ENCODE data around the gene ATF2. TPM values are rescaled to one million over a fixed set of nuclear protein-coding genes. Genes with fewer than 3 reads are reported as not detected.

The ATF2 gene
- total and polyA plus RNA-seq, 2 of the 8 experiments (the other 6 are each of a cell fraction or from before 2014, with no cell fraction given) = 31.2 to 46.5 TPM

GRCh38 chr2:175167792-175168563 is at the start of gene ATF2 (continued):
- TF ChIP-seq KDM4A (IDR thresholded peaks at IDR 0.05; ENCODE audit: low read depth, low read length, severe bottlenecking) (peak; percentile 87), TBP (IDR thresholded peaks at IDR 0.05; ENCODE audit: low read depth, low read length) (peak; percentile 87), CTBP2 (IDR thresholded peaks at IDR 0.05; ENCODE audit: borderline replicate concordance, insufficient read depth, insufficient read length, low read length) (no peak), TAF1 (IDR thresholded peaks at IDR 0.05; ENCODE audit: low read depth, low read length) (peak; percentile 84), ATF3 (IDR thresholded peaks at IDR 0.05; ENCODE audit: insufficient read depth, low read depth, low read length) (no peak), EZH2 (IDR thresholded peaks at IDR 0.05; ENCODE audit: low read depth, low read length, severe bottlenecking) (no peak), SP4 (IDR thresholded peaks at IDR 0.05; ENCODE audit: low read length) (0 out of 2 replicates have a peak, but pooled peaks have one; percentile 16), SAP30 (IDR thresholded peaks at IDR 0.05; ENCODE audit: insufficient read depth, insufficient replicate concordance, low read length) (peak; percentile 4), KDM1A (IDR thresholded peaks at IDR 0.05; ENCODE audit: borderline replicate concordance, low read length) (peak; percentile 79; the same call in 1 of the 2 replicates), KDM5A (IDR thresholded peaks at IDR 0.05; ENCODE audit: low read length) (peak; percentile 36; the same call in 1 of the 2 replicates), BRCA1 (IDR thresholded peaks at IDR 0.05; ENCODE audit: low read depth, low read length) (peak; percentile 93), USF2 (IDR thresholded peaks at IDR 0.05; ENCODE audit: low read length) (peak; percentile 48), E2F6 (IDR thresholded peaks at IDR 0.05) (peak; percentile 9; the same call in 1 of the 2 replicates), EGR1 (IDR thresholded peaks at IDR 0.05; ENCODE audit: borderline replicate concordance, low read depth, low read length) (no peak), SRF (IDR thresholded peaks at IDR 0.05; ENCODE audit: low read depth, low read length) (no peak), PHF8 (conservative IDR thresholded peaks at IDR 0.05; ENCODE audit: low read depth, low read length) (peak; percentile 59), YY1 (IDR thresholded peaks at IDR 0.05; ENCODE audit: low read depth, low read length) (0 out of 2 replicates have a peak, but pooled peaks have one; percentile 35), CHD2 (IDR thresholded peaks at IDR 0.05; ENCODE audit: low read length) (peak; percentile 99), CHD1 (IDR thresholded peaks at IDR 0.05; ENCODE audit: low read depth, low read length) (no peak), HDAC2 (IDR thresholded peaks at IDR 0.05; ENCODE audit: borderline replicate concordance in 1 of 2, low read depth in 2 of 2, low read length in 2 of 2) (peak in 1 of 2 experiments; percentile 63; a peak in 1 of 4 replicates), POLR2A (IDR thresholded peaks at IDR 0.05; ENCODE audit: control extremely low read depth in 1 of 2, low read depth in 2 of 2, low read length in 2 of 2) (peak; percentile 70 to 85), SP1 (IDR thresholded peaks at IDR 0.05; ENCODE audit: low read depth, low read length) (peak; percentile 59; the same call in 1 of the 2 replicates)
